ENCODE measurements around the gene NKIRAS1. TPM values are rescaled to one million over a fixed set of nuclear protein-coding genes. Genes with fewer than 3 reads are reported as not detected.

Gene NKIRAS1
- total RNA-seq, 1 experiment from 2014 or later, result 7.3 TPM

DNA sequence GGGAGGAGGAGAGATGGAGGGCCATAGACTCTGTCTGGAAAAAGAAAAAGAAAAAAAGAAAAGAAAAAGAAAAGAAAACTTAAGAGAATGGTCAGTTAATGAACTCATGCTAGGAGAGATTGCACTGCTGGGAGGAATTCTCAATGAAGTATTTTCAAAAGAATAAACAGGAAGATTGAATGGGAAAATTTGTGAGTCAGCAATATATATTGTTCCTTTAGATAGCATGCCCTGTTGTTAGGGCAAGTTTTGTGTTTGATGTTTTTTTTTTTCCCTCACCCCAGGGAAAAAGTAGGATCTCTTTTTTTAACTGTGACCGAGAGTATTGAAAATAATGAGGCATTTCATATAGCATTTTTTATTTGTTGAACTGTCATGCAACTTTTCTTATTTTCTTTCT lies 20.5 kb upstream of the NKIRAS1 start:
- ChIA-PET CTCF (interaction anchor here (1.6 kb wide), 1 partner anchor 62 kb away, joined by 4 read pairs; no protein-coding TSS in a partner anchor), POLR2A (no interaction called here)
- ATAC-seq (no peak), DNase-seq (ENCODE audit: low spot score) (no peak)
- Mint-ChIP-seq H3K27ac (no peak overlapping the region), H3K4me3 (no peak overlapping the region), H3K9me3 (no peaks in the 10 kb centered on the region), H3K27me3 (ENCODE audit: low read depth) (peaks cover 6% of the 10 kb centered on the region), H3K4me1 (peaks cover 3% of the 10 kb centered on the region; the same call in 1 of the 2 replicates), H3K36me3 (no peaks in the 10 kb centered on the region)
- TF ChIP-seq JAZF1 (CRISPR knock-in tag; IDR thresholded peaks at IDR 0.05) (no peak), PRRX2 (CRISPR knock-in tag; IDR thresholded peaks at IDR 0.05) (no peak), CBFB (CRISPR knock-in tag; IDR thresholded peaks at IDR 0.05; ENCODE audit: low read depth) (no peak), KAT7 (CRISPR knock-in tag; IDR thresholded peaks at IDR 0.05; ENCODE audit: borderline replicate concordance) (no peak), CREB1 (CRISPR knock-in tag; IDR thresholded peaks at IDR 0.05) (no peak)

DNA sequence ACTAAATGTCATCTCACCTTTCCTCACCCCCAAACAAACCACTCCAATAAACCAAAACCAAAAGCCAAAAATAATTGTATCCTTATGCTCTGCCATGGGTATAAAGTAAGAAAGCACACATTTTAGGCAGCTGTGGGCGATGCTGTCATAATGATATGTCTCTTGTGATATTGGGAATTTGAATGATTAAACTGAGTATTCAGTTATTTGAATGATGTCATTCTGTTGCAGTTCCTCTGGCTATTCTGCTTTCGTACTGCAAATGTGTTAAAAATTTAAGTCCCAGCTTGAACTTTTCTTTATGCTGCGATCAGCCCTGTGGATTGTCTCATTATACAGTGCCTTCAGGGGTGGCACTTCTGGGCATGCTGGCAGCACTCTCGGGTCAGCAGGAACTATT lies 17.5 kb upstream of the NKIRAS1 start:
- Mint-ChIP-seq H3K27ac (no peak overlapping the region), H3K4me1 (peaks cover 7% of the 10 kb centered on the region), H3K36me3 (no peaks in the 10 kb centered on the region), H3K9me3 (no peaks in the 10 kb centered on the region), H3K4me3 (no peak overlapping the region), H3K27me3 (ENCODE audit: low read depth) (peaks cover 3% of the 10 kb centered on the region; the same call in 1 of the 2 replicates)
- POLR2A ChIA-PET, result no interaction called here
- TF ChIP-seq JUN (CRISPR knock-in tag; IDR thresholded peaks at IDR 0.05) (no peak), TEAD4 (CRISPR knock-in tag; IDR thresholded peaks at IDR 0.05) (no peak), ZNF423 (CRISPR knock-in tag; IDR thresholded peaks at IDR 0.05) (no peak), ZNF232 (CRISPR knock-in tag; IDR thresholded peaks at IDR 0.05) (no peak), FOXK1 (CRISPR knock-in tag; IDR thresholded peaks at IDR 0.05) (no peak), ZBTB21 (CRISPR knock-in tag; IDR thresholded peaks at IDR 0.05; ENCODE audit: borderline replicate concordance) (no peak), ESRRA (CRISPR knock-in tag; IDR thresholded peaks at IDR 0.05; ENCODE audit: borderline replicate concordance) (no peak), NFE2L1 (CRISPR knock-in tag; IDR thresholded peaks at IDR 0.05) (no peak), ZNF416 (CRISPR knock-in tag; IDR thresholded peaks at IDR 0.05) (no peak), NR2C2 (CRISPR knock-in tag; IDR thresholded peaks at IDR 0.05) (no peak), ZNF121 (CRISPR knock-in tag; IDR thresholded peaks at IDR 0.05) (no peak), GTF2I (CRISPR knock-in tag; conservative IDR thresholded peaks at IDR 0.05) (no peak), ZNF671 (CRISPR knock-in tag; IDR thresholded peaks at IDR 0.05) (no peak), ZNF396 (CRISPR knock-in tag; IDR thresholded peaks at IDR 0.05; ENCODE audit: borderline replicate concordance) (no peak), NR1H2 (CRISPR knock-in tag; IDR thresholded peaks at IDR 0.05) (no peak)
- TF ChIP-seq, protein P1, sequence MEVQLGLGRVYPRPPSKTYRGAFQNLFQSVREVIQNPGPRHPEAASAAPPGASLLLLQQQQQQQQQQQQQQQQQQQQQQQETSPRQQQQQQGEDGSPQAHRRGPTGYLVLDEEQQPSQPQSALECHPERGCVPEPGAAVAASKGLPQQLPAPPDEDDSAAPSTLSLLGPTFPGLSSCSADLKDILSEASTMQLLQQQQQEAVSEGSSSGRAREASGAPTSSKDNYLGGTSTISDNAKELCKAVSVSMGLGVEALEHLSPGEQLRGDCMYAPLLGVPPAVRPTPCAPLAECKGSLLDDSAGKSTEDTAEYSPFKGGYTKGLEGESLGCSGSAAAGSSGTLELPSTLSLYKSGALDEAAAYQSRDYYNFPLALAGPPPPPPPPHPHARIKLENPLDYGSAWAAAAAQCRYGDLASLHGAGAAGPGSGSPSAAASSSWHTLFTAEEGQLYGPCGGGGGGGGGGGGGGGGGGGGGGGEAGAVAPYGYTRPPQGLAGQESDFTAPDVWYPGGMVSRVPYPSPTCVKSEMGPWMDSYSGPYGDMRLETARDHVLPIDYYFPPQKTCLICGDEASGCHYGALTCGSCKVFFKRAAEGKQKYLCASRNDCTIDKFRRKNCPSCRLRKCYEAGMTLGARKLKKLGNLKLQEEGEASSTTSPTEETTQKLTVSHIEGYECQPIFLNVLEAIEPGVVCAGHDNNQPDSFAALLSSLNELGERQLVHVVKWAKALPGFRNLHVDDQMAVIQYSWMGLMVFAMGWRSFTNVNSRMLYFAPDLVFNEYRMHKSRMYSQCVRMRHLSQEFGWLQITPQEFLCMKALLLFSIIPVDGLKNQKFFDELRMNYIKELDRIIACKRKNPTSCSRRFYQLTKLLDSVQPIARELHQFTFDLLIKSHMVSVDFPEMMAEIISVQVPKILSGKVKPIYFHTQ (CRISPR knock-in tag; IDR thresholded peaks at IDR 0.05), result no peak
- TF ChIP-seq, protein P2, sequence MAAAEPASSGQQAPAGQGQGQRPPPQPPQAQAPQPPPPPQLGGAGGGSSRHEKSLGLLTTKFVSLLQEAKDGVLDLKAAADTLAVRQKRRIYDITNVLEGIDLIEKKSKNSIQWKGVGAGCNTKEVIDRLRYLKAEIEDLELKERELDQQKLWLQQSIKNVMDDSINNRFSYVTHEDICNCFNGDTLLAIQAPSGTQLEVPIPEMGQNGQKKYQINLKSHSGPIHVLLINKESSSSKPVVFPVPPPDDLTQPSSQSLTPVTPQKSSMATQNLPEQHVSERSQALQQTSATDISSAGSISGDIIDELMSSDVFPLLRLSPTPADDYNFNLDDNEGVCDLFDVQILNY (CRISPR knock-in tag; IDR thresholded peaks at IDR 0.05), result no peak
- TF ChIP-seq, protein P3, sequence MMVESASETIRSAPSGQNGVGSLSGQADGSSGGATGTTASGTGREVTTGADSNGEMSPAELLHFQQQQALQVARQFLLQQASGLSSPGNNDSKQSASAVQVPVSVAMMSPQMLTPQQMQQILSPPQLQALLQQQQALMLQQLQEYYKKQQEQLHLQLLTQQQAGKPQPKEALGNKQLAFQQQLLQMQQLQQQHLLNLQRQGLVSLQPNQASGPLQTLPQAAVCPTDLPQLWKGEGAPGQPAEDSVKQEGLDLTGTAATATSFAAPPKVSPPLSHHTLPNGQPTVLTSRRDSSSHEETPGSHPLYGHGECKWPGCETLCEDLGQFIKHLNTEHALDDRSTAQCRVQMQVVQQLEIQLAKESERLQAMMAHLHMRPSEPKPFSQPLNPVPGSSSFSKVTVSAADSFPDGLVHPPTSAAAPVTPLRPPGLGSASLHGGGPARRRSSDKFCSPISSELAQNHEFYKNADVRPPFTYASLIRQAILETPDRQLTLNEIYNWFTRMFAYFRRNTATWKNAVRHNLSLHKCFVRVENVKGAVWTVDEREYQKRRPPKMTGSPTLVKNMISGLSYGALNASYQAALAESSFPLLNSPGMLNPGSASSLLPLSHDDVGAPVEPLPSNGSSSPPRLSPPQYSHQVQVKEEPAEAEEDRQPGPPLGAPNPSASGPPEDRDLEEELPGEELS (CRISPR knock-in tag; IDR thresholded peaks at IDR 0.05), result no peak
- TF ChIP-seq, protein P4, sequence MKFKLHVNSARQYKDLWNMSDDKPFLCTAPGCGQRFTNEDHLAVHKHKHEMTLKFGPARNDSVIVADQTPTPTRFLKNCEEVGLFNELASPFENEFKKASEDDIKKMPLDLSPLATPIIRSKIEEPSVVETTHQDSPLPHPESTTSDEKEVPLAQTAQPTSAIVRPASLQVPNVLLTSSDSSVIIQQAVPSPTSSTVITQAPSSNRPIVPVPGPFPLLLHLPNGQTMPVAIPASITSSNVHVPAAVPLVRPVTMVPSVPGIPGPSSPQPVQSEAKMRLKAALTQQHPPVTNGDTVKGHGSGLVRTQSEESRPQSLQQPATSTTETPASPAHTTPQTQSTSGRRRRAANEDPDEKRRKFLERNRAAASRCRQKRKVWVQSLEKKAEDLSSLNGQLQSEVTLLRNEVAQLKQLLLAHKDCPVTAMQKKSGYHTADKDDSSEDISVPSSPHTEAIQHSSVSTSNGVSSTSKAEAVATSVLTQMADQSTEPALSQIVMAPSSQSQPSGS (CRISPR knock-in tag; IDR thresholded peaks at IDR 0.05; ENCODE audit: borderline replicate concordance, low read depth), result no peak
- CTCF ChIA-PET, result no interaction called here
- DNase-seq (ENCODE audit: low spot score) (no peak), ATAC-seq (no peak)

Data from WTC11 (cell line).